IPS-15b (cell line): Measurements from ENCODE around the gene CCDC15.
"Not testable (repeated sequence)": the region's sequence is repeated elsewhere in the genome, so short reads cannot be mapped to it uniquely, and the experiment has no call there.

Source experiments
- H3K27me3 ChIP-seq: one replicate; pipeline ENCODE4 v1.6.1; 2013; ENCODE audit warnings: low read length; ENCODE audit not compliant: control insufficient read depth, insufficient read depth
- H3K36me3 ChIP-seq: one replicate; pipeline ENCODE4 v1.6.1; 2013; ENCODE audit warnings: low read length; ENCODE audit not compliant: control insufficient read depth, insufficient read depth
- H3K4me1 ChIP-seq: one replicate; pipeline ENCODE4 v1.6.1; 2013; ENCODE audit warnings: mild to moderate bottlenecking, low read length; ENCODE audit not compliant: control insufficient read depth, insufficient read depth
- H3K4me3 ChIP-seq: one replicate; pipeline ENCODE4 v1.5.1; 2013; ENCODE audit warnings: low read depth, low read length
- H3K9ac ChIP-seq: one replicate; pipeline ENCODE4 v1.6.1; 2013; ENCODE audit warnings: low read depth, mild to moderate bottlenecking, low read length
- H3K9me3 ChIP-seq: one replicate; pipeline ENCODE4 v1.6.1; 2013; ENCODE audit warnings: mild to moderate bottlenecking, low read length; ENCODE audit not compliant: control insufficient read depth, insufficient read depth

The CCDC15 gene

GRCh38 chr11:125088576-125089455 is 134.8 kb downstream of the CCDC15 start:
- Histone ChIP-seq H3K9ac (no peak overlapping the region), H3K4me1 (peaks cover 19% of the 10 kb centered on the region), H3K36me3 (no peaks in the 10 kb centered on the region), H3K27me3 (no peaks in the 10 kb centered on the region), H3K9me3 (no peaks in the 10 kb centered on the region), H3K4me3 (no peak overlapping the region)

GRCh38 chr11:125089481-125089880 is 135.5 kb downstream of the CCDC15 start:
- H3K36me3 ChIP-seq, H3K4me3 ChIP-seq, H3K27me3 ChIP-seq, H3K9ac ChIP-seq, H3K9me3 ChIP-seq: not testable (repeated sequence)
- peaks cover 19% of the 10 kb centered on the region for H3K4me1 ChIP-seq

- H3K4me1 ChIP-seq: peaks cover 19% of the 10 kb centered on the region
These were observed 136.1 kb downstream of the CCDC15 start for GRCh38 chr11:125090151-125090550.

GRCh38 chr11:125090816-125091215 is 136.8 kb downstream of the CCDC15 start:
- Histone ChIP-seq H3K4me1 (peaks cover 19% of the 10 kb centered on the region), H3K4me3 (no peak overlapping the region), H3K27me3 (no peaks in the 10 kb centered on the region), H3K9me3 (no peaks in the 10 kb centered on the region), H3K9ac (no peak overlapping the region), H3K36me3 (no peaks in the 10 kb centered on the region)

More at GRCh38 chr11:125090151-125090550, 136.1 kb downstream of the CCDC15 start:
- not testable (repeated sequence) for H3K4me3 ChIP-seq, H3K9ac ChIP-seq, H3K27me3 ChIP-seq, H3K9me3 ChIP-seq, H3K36me3 ChIP-seq
